GM19397 (cell line): ENCODE measurements around the gene ACSS1.

Source experiments
- ATAC-seq: cut with Tn5 transposase; IDR thresholded peaks from one replicate; pipeline ENCODE4 v1.9.1; 2021; ENCODE audit warnings: mild to moderate bottlenecking, moderate library complexity; ENCODE audit not compliant: unreplicated experiment

Gene ACSS1

GRCh38 chr20:25033265-25033923 lies 24.5 kb downstream of the ACSS1 start:
- no peak for ATAC-seq

- ATAC-seq: no peak
Observed at GRCh38 chr20:25032478-25033264, 25.3 kb downstream of the ACSS1 start.

GRCh38 chr20:25032065-25032477 lies 25.9 kb downstream of the ACSS1 start:
- no peak for ATAC-seq

GRCh38 chr20:25031241-25031640 lies 26.7 kb downstream of the ACSS1 start:
- ATAC-seq: no peak

GRCh38 chr20:25030649-25031207 lies 27.2 kb downstream of the ACSS1 start:
- no peak for ATAC-seq

GRCh38 chr20:25030007-25030648 lies 27.8 kb downstream of the ACSS1 start:
- ATAC-seq: no peak

GRCh38 chr20:25025986-25026605 lies 31.8 kb downstream of the ACSS1 start:
- ATAC-seq: no peak

- ATAC-seq: no peak
Observed at GRCh38 chr20:25025091-25025861, 32.7 kb downstream of the ACSS1 start.

- no peak for ATAC-seq
Observed at GRCh38 chr20:25024171-25024570, 33.8 kb downstream of the ACSS1 start.

- no peak for ATAC-seq
Observed at GRCh38 chr20:25023356-25023755, 34.6 kb downstream of the ACSS1 start.

- no peak for ATAC-seq
Observed at GRCh38 chr20:25022680-25023079, 35.3 kb downstream of the ACSS1 start.

GRCh38 chr20:25021336-25021735 lies 36.6 kb downstream of the ACSS1 start:
- no peak for ATAC-seq

GRCh38 chr20:25020901-25021301 lies 37.0 kb downstream of the ACSS1 start:
- ATAC-seq: no peak

GRCh38 chr20:25020345-25020744 lies 37.6 kb downstream of the ACSS1 start:
- ATAC-seq: no peak

GRCh38 chr20:25019381-25020155 lies 38.4 kb downstream of the ACSS1 start:
- no peak for ATAC-seq

- no peak for ATAC-seq
Observed at GRCh38 chr20:25018841-25019240, 39.1 kb downstream of the ACSS1 start.

GRCh38 chr20:25018425-25018824 lies 39.5 kb downstream of the ACSS1 start:
- no peak for ATAC-seq

- no peak for ATAC-seq
Observed at GRCh38 chr20:25017257-25017803, 40.6 kb downstream of the ACSS1 start.

GRCh38 chr20:25016471-25016870 lies 41.5 kb downstream of the ACSS1 start:
- ATAC-seq: no peak
